ENCODE data around the gene GRIA4. TPM values are rescaled to one million over a fixed set of nuclear protein-coding genes. Genes with fewer than 3 reads are reported as not detected.

Gene GRIA4
- total RNA-seq, 2 experiments from 2014 or later: not detected

DNA sequence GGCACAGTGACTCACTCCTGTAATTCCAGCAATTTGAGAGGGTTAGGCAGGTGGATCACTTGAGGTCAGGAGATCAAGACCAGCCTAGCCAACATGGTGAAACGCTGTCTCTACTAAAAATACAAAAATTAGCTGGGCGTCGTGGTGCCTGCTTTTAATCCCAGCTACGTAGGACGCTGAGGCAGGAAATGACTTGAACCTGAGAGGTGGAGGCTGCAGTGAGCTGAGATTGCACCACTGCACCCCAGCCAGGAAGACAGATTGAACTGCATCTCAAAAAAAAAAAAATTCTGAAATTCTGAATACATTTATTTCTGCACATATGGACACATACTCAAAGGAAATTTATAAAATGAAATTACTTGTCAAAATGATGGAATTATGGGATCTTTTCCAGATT lies 103.2 kb downstream of the GRIA4 start:
- Mint-ChIP-seq H3K4me3 (no peak overlapping the region), H3K4me1 (no peaks in the 10 kb centered on the region), H3K36me3 (no peaks in the 10 kb centered on the region), H3K9me3 (no peaks in the 10 kb centered on the region), H3K27ac (no peak overlapping the region), H3K27me3 (no peaks in the 10 kb centered on the region)
- no peak for DNase-seq
- POLR2A ChIA-PET: no interaction called here
- ATAC-seq (ENCODE audit: low read depth): no peak

DNA sequence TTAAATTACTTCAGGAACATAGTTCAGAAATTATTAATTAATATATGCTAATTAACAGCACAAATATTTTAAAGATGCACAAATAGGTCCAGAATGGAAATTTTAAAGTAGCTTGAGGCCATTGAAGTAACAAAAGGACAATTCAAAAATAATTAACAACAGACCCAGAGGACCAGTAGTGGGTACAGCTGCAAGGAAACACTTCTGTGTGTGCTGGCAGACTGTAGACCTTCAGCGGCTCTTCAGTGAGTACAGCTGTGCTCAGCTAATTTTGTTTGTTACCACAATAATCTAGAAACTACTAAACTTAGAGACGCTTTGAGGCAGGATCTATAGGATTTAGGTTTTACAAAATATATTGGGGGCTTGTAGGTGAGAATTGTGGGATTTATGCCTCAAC lies 103.8 kb downstream of the GRIA4 start:
- Mint-ChIP-seq H3K27ac (no peak overlapping the region), H3K4me1 (no peaks in the 10 kb centered on the region), H3K9me3 (no peaks in the 10 kb centered on the region), H3K4me3 (no peak overlapping the region), H3K36me3 (no peaks in the 10 kb centered on the region), H3K27me3 (no peaks in the 10 kb centered on the region)
- POLR2A ChIA-PET: no interaction called here
- no peak for ATAC-seq (ENCODE audit: low read depth)
- DNase-seq: no peak

GRCh38 chr11:105718641-105719040 lies 108.8 kb downstream of the GRIA4 start:
- ATAC-seq (ENCODE audit: low read depth) (no peak), DNase-seq (no peak)
- POLR2A ChIA-PET: no interaction called here
- no peak overlapping the region for H3K27ac Mint-ChIP-seq
- H3K9me3 Mint-ChIP-seq: no peaks in the 10 kb centered on the region
- H3K4me3 Mint-ChIP-seq: no peak overlapping the region
- no peaks in the 10 kb centered on the region for H3K27me3 Mint-ChIP-seq
- H3K36me3 Mint-ChIP-seq: no peaks in the 10 kb centered on the region
- H3K4me1 Mint-ChIP-seq: no peaks in the 10 kb centered on the region

- H3K27ac Mint-ChIP-seq: no peak overlapping the region
- DNase-seq (no peak), ATAC-seq (ENCODE audit: low read depth) (no peak)
- H3K27me3 Mint-ChIP-seq: no peaks in the 10 kb centered on the region
- H3K36me3 Mint-ChIP-seq: no peaks in the 10 kb centered on the region
- POLR2A ChIA-PET: no interaction called here
- no peaks in the 10 kb centered on the region for H3K9me3 Mint-ChIP-seq
- H3K4me1 Mint-ChIP-seq: no peaks in the 10 kb centered on the region
- no peak overlapping the region for H3K4me3 Mint-ChIP-seq
Measured at GRCh38 chr11:105719073-105719822, 109.4 kb downstream of the GRIA4 start.

DNA sequence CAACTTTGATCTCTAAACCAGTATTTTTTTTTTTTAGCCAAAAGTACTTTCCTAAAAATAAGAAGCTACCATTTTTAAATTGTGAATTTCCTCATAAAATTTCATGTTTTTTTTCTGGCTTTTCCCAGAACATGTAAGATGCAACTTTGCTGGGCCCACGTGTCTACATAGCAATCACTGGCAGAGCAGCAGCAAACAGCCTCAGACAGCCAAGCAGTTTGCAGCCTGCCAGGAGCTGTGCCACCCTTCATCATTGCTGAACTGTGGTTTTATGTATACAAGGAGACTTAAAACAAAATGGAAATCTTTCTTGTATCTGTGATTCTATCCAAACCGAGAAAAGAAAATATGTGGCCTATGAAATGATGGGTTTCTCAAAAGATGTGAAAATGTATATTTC lies 110.2 kb downstream of the GRIA4 start:
- Mint-ChIP-seq H3K27me3 (no peaks in the 10 kb centered on the region), H3K27ac (no peak overlapping the region), H3K4me1 (no peaks in the 10 kb centered on the region), H3K36me3 (no peaks in the 10 kb centered on the region), H3K4me3 (no peak overlapping the region), H3K9me3 (no peaks in the 10 kb centered on the region)
- POLR2A ChIA-PET: no interaction called here
- ATAC-seq (ENCODE audit: low read depth) (no peak), DNase-seq (no peak)

DNA sequence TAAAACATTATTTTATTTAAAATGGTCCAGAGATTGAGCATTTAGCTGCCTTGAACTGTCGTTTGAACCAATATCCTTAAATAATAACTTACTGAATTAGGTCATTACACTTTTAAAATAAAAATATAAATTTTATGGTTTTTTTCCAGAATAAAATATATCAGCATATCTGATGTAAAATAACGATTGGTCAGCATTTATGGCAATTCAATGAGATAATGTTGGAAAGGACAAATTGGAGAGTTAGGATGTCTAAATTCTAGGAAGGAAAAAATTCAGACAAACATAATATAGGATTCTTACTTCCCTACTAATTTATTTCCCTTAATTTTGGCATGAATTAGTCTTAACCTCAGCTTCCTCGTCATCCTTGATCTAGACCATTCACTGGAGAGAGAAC lies 113.4 kb downstream of the GRIA4 start:
- POLR2A ChIA-PET: no interaction called here

GRCh38 chr11:105732611-105733010 lies 122.7 kb downstream of the GRIA4 start:
- H3K9me3 Mint-ChIP-seq: peaks cover 6% of the 10 kb centered on the region
- ATAC-seq (ENCODE audit: low read depth): no peak
- no peaks in the 10 kb centered on the region for H3K4me1 Mint-ChIP-seq
- POLR2A ChIA-PET: no interaction called here
- no peaks in the 10 kb centered on the region for H3K27me3 Mint-ChIP-seq
- H3K4me3 Mint-ChIP-seq: no peak overlapping the region
- no peak overlapping the region for H3K27ac Mint-ChIP-seq
- H3K36me3 Mint-ChIP-seq: no peaks in the 10 kb centered on the region
- no peak for DNase-seq

More for the DNA sequence above, 113.4 kb downstream of the GRIA4 start:
- H3K9me3 Mint-ChIP-seq: no peaks in the 10 kb centered on the region
- H3K4me1 Mint-ChIP-seq: no peaks in the 10 kb centered on the region
- H3K27ac Mint-ChIP-seq: no peak overlapping the region
- no peak for ATAC-seq (ENCODE audit: low read depth)
- H3K27me3 Mint-ChIP-seq: no peaks in the 10 kb centered on the region
- H3K36me3 Mint-ChIP-seq: no peaks in the 10 kb centered on the region
- H3K4me3 Mint-ChIP-seq: no peak overlapping the region
- no peak for DNase-seq

GRCh38 chr11:105734426-105734825 lies 124.6 kb downstream of the GRIA4 start:
- Mint-ChIP-seq H3K9me3 (peaks cover 3% of the 10 kb centered on the region), H3K4me3 (no peak overlapping the region), H3K4me1 (no peaks in the 10 kb centered on the region), H3K27me3 (no peaks in the 10 kb centered on the region), H3K36me3 (no peaks in the 10 kb centered on the region), H3K27ac (no peak overlapping the region)
- no peak for DNase-seq
- ATAC-seq (ENCODE audit: low read depth): no peak
- POLR2A ChIA-PET: no interaction called here

GRCh38 chr11:105738251-105738650 lies 128.4 kb downstream of the GRIA4 start:
- Mint-ChIP-seq H3K4me1 (no peaks in the 10 kb centered on the region), H3K4me3 (no peak overlapping the region), H3K27me3 (no peaks in the 10 kb centered on the region), H3K9me3 (no peaks in the 10 kb centered on the region), H3K27ac (no peak overlapping the region), H3K36me3 (no peaks in the 10 kb centered on the region)
- ATAC-seq (ENCODE audit: low read depth): no peak
- POLR2A ChIA-PET: no interaction called here
- no peak for DNase-seq

DNA sequence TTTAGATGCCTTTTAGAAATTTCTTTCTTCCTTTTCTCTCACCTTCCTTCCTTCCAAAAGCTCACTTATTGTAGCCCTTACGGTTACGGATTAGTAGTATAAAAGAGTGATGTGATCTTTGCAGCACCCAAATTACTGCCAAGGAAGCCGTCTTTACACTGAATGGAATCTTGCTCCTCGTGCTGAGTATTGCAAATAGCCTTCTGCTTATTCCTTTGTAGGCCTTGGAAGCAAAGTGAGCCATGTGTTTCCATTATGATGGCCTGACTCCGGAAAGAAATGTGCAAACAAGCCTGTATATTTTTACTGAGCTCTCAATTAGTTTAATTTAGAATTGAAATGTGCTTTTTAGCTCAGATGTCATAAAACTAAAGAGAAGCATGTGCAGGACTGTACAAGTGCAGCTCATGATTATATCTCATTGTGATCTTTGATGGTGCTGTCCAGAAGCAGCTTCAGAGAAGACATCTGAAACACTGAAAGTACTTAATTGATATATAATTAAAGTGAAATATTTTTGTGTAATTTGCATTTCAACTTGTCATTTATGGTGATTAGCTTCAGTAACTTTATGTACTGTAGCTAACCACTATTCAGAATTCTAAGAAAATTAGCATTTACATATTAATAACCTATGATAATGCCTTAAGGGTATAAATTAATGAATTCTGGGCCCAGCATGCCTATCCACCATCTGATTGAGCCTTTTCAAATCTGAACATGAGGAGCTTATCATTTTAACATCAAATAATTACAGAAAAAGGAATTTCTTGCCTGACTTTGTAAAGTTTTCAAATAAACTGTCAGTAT lies 129.3 kb downstream of the GRIA4 start:
- H3K9me3 Mint-ChIP-seq: no peaks in the 10 kb centered on the region
- no peak overlapping the region for H3K4me3 Mint-ChIP-seq
- H3K27ac Mint-ChIP-seq: no peak overlapping the region
- H3K36me3 Mint-ChIP-seq: no peaks in the 10 kb centered on the region
- H3K27me3 Mint-ChIP-seq: no peaks in the 10 kb centered on the region
- POLR2A ChIA-PET: no interaction called here
- no peaks in the 10 kb centered on the region for H3K4me1 Mint-ChIP-seq
- DNase-seq (no peak), ATAC-seq (ENCODE audit: low read depth) (no peak)

GRCh38 chr11:105740164-105740903 lies 130.5 kb downstream of the GRIA4 start:
- Mint-ChIP-seq H3K4me1 (no peaks in the 10 kb centered on the region), H3K9me3 (no peaks in the 10 kb centered on the region), H3K36me3 (no peaks in the 10 kb centered on the region), H3K27ac (no peak overlapping the region), H3K27me3 (no peaks in the 10 kb centered on the region), H3K4me3 (no peak overlapping the region)
- POLR2A ChIA-PET: no interaction called here
- no peak for DNase-seq
- ATAC-seq (ENCODE audit: low read depth): no peak

- POLR2A ChIA-PET: no interaction called here
- Mint-ChIP-seq H3K4me3 (no peak overlapping the region), H3K27me3 (no peaks in the 10 kb centered on the region), H3K9me3 (no peaks in the 10 kb centered on the region), H3K27ac (no peak overlapping the region), H3K4me1 (no peaks in the 10 kb centered on the region), H3K36me3 (no peaks in the 10 kb centered on the region)
- DNase-seq: no peak
- ATAC-seq (ENCODE audit: low read depth): no peak
Measured at GRCh38 chr11:105741488-105742020, 131.7 kb downstream of the GRIA4 start.

- Mint-ChIP-seq H3K27me3 (no peaks in the 10 kb centered on the region), H3K27ac (no peak overlapping the region), H3K9me3 (no peaks in the 10 kb centered on the region), H3K36me3 (no peaks in the 10 kb centered on the region), H3K4me1 (no peaks in the 10 kb centered on the region), H3K4me3 (no peak overlapping the region)
- ATAC-seq (ENCODE audit: low read depth) (no peak), DNase-seq (no peak)
- POLR2A ChIA-PET: no interaction called here
Measured at GRCh38 chr11:105754260-105754659, 144.4 kb downstream of the GRIA4 start.
